OCI-LY1 (cell line): ENCODE data around the gene ZPR1.

Source experiments
- H2AFZ ChIP-seq: fragments of 200-600 bp; sonication (generic), shearing (Covaris generic); 2 replicates; pipeline ENCODE4 v1.6.0; 2014; ENCODE audit warnings: antibody characterized with exemption, mild to moderate bottlenecking, low read length
- H3F3A ChIP-seq: fragments of 200-600 bp; sonication (generic), shearing (Covaris generic); 2 replicates; pipeline ENCODE4 v1.6.0; 2014; ENCODE audit warnings: mild to moderate bottlenecking, antibody characterized with exemption, low read length, moderate library complexity; ENCODE audit not compliant: insufficient read depth
- H3K27ac ChIP-seq: fragments of 200-600 bp; sonication (generic); 2 replicates; pipeline ENCODE4 v1.5.1; 2014; ENCODE audit warnings: low read length, mixed run types, mild to moderate bottlenecking, low read depth; ENCODE audit not compliant: poor library complexity, severe bottlenecking
- H3K27me3 ChIP-seq: fragments of 200-600 bp; sonication (generic); 2 replicates; pipeline ENCODE4 v1.6.0; 2014; ENCODE audit warnings: antibody characterized with exemption, mild to moderate bottlenecking, low read length, moderate library complexity; ENCODE audit not compliant: insufficient read depth
- H3K36me3 ChIP-seq: fragments of 200-600 bp; sonication (generic); 2 replicates; pipeline ENCODE4 v1.6.1; 2014; ENCODE audit warnings: mild to moderate bottlenecking, antibody characterized with exemption, low read length, moderate library complexity, mixed read lengths; ENCODE audit not compliant: insufficient read depth
- H3K4me1 ChIP-seq: fragments of 200-600 bp; sonication (generic); 2 replicates; pipeline ENCODE4 v1.5.1; 2014; ENCODE audit warnings: mild to moderate bottlenecking, low read length, moderate library complexity; ENCODE audit not compliant: insufficient read depth, severe bottlenecking
- H3K4me2 ChIP-seq: fragments of 200-600 bp; sonication (generic), shearing (Covaris generic); 2 replicates; pipeline ENCODE4 v1.6.1; 2014; ENCODE audit warnings: low read length
- H3K4me3 ChIP-seq: fragments of 200-600 bp; sonication (generic); 2 replicates; pipeline ENCODE4 v1.5.1; 2014; ENCODE audit warnings: low read length, low read depth, mild to moderate bottlenecking, mixed read lengths; ENCODE audit not compliant: poor library complexity, severe bottlenecking
- H3K79me2 ChIP-seq: fragments of 200-600 bp; shearing (Covaris generic); 2 replicates; pipeline ENCODE4 v1.6.1; 2016; ENCODE audit warnings: mixed run types, low read length, mixed read lengths; ENCODE audit not compliant: insufficient read depth
- H3K9ac ChIP-seq: fragments of 200-600 bp; sonication (generic), shearing (Covaris generic); 2 replicates; pipeline ENCODE4 v1.6.1; 2014; ENCODE audit warnings: mild to moderate bottlenecking, low read length, mixed read lengths
- H3K9me2 ChIP-seq: fragments of 200-600 bp; sonication (generic), shearing (Covaris generic); 2 replicates; pipeline ENCODE4 v1.6.1; 2014; ENCODE audit warnings: low read depth, mild to moderate bottlenecking, low read length, mixed read lengths
- H3K9me3 ChIP-seq: fragments of 200-600 bp; shearing (Covaris generic); 2 replicates; pipeline ENCODE4 v1.6.1; 2014; ENCODE audit warnings: low read length, mixed read lengths
- H4K20me1 ChIP-seq: fragments of 200-600 bp; sonication (generic), shearing (Covaris generic); 2 replicates; pipeline ENCODE4 v1.6.0; 2016; ENCODE audit warnings: mild to moderate bottlenecking, low read length; ENCODE audit not compliant: insufficient read depth
- CTCF ChIP-seq: fragments of 200-600 bp; sonication (generic), shearing (Covaris generic); IDR thresholded peaks from 2 replicates; pipeline ENCODE4 v1.5.1; 2017; ENCODE audit warnings: mild to moderate bottlenecking, antibody characterized with exemption, low read length, moderate library complexity, mixed read lengths
- EZH2 ChIP-seq: fragments of 200-600 bp; sonication (generic), shearing (Covaris generic); IDR thresholded peaks from 2 replicates; pipeline ENCODE4 v1.8.0; 2017; ENCODE audit warnings: borderline replicate concordance, mixed run types, mild to moderate bottlenecking, antibody characterized with exemption, low read length, moderate library complexity, mixed read lengths

ZPR1 gene

GRCh38 chr11:116826751-116827431 is 39.1 kb upstream of the ZPR1 start:
- no peaks in the 10 kb centered on the region for H3K79me2 ChIP-seq
- H3K9me3 ChIP-seq = no peaks in the 10 kb centered on the region
- no peaks in the 10 kb centered on the region for H3K4me1 ChIP-seq
- no peak overlapping the region for H3K9ac ChIP-seq
- H2AFZ ChIP-seq = no peak overlapping the region
- no peaks in the 10 kb centered on the region for H3K27me3 ChIP-seq
- H3K27ac ChIP-seq = no peak overlapping the region
- H3F3A ChIP-seq = no peaks in the 10 kb centered on the region
- TF ChIP-seq CTCF (no peak), EZH2 (no peak)
- no peaks in the 10 kb centered on the region for H4K20me1 ChIP-seq
- no peaks in the 10 kb centered on the region for H3K36me3 ChIP-seq
- H3K4me3 ChIP-seq = no peak overlapping the region
- no peak overlapping the region for H3K4me2 ChIP-seq
- H3K9me2 ChIP-seq = no peaks in the 10 kb centered on the region

- H3K27ac ChIP-seq = no peak overlapping the region
- H2AFZ ChIP-seq = no peak overlapping the region
- no peaks in the 10 kb centered on the region for H3K79me2 ChIP-seq
- no peaks in the 10 kb centered on the region for H3K4me1 ChIP-seq
- H3K36me3 ChIP-seq = no peaks in the 10 kb centered on the region
- no peaks in the 10 kb centered on the region for H4K20me1 ChIP-seq
- no peak overlapping the region for H3K9ac ChIP-seq
- H3F3A ChIP-seq = no peaks in the 10 kb centered on the region
- H3K4me2 ChIP-seq = no peak overlapping the region
- no peak for TF ChIP-seq EZH2
- no peak for TF ChIP-seq CTCF
- H3K4me3 ChIP-seq = no peak overlapping the region
- H3K9me2 ChIP-seq = no peaks in the 10 kb centered on the region
- no peaks in the 10 kb centered on the region for H3K27me3 ChIP-seq
- no peaks in the 10 kb centered on the region for H3K9me3 ChIP-seq
Observed at GRCh38 chr11:116825854-116826750, 38.3 kb upstream of the ZPR1 start.

- TF ChIP-seq CTCF (no peak), EZH2 (no peak)
- H3K9me3 ChIP-seq = no peaks in the 10 kb centered on the region
- H3K9me2 ChIP-seq = no peaks in the 10 kb centered on the region
- no peak overlapping the region for H3K4me3 ChIP-seq
- H2AFZ ChIP-seq = no peak overlapping the region
- no peaks in the 10 kb centered on the region for H3F3A ChIP-seq
- no peaks in the 10 kb centered on the region for H3K36me3 ChIP-seq
- no peak overlapping the region for H3K9ac ChIP-seq
- no peaks in the 10 kb centered on the region for H4K20me1 ChIP-seq
- H3K4me1 ChIP-seq = no peaks in the 10 kb centered on the region
- H3K79me2 ChIP-seq = no peaks in the 10 kb centered on the region
- H3K4me2 ChIP-seq = no peak overlapping the region
- no peaks in the 10 kb centered on the region for H3K27me3 ChIP-seq
- H3K27ac ChIP-seq = no peak overlapping the region
Observed at GRCh38 chr11:116825434-116825833, 37.6 kb upstream of the ZPR1 start.
